ENCODE measurements around the gene BRAT1.

Gene BRAT1

GRCh38 chr7:2490181-2490651, 65.1 kb downstream of the BRAT1 start:
- H3K4me1 ChIP-seq (ENCODE audit: control insufficient read depth in 1 of 2, insufficient read depth in 1 of 2, low read depth in 1 of 2, low read length in 1 of 2), result no peaks in the 10 kb centered on the region
- H3K27me3 ChIP-seq, result peaks cover 28% of the 10 kb centered on the region
- no peak overlapping the region for H3K27ac ChIP-seq
- no peaks in the 10 kb centered on the region for H3K9me3 ChIP-seq
- TF ChIP-seq, protein P1, sequence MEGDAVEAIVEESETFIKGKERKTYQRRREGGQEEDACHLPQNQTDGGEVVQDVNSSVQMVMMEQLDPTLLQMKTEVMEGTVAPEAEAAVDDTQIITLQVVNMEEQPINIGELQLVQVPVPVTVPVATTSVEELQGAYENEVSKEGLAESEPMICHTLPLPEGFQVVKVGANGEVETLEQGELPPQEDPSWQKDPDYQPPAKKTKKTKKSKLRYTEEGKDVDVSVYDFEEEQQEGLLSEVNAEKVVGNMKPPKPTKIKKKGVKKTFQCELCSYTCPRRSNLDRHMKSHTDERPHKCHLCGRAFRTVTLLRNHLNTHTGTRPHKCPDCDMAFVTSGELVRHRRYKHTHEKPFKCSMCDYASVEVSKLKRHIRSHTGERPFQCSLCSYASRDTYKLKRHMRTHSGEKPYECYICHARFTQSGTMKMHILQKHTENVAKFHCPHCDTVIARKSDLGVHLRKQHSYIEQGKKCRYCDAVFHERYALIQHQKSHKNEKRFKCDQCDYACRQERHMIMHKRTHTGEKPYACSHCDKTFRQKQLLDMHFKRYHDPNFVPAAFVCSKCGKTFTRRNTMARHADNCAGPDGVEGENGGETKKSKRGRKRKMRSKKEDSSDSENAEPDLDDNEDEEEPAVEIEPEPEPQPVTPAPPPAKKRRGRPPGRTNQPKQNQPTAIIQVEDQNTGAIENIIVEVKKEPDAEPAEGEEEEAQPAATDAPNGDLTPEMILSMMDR (IDR thresholded peaks at IDR 0.05), result no peak
- H3K36me3 ChIP-seq, result no peaks in the 10 kb centered on the region
- no peak overlapping the region for H3K4me3 ChIP-seq (ENCODE audit: low read depth in 1 of 2, low read length in 1 of 2)

DNA sequence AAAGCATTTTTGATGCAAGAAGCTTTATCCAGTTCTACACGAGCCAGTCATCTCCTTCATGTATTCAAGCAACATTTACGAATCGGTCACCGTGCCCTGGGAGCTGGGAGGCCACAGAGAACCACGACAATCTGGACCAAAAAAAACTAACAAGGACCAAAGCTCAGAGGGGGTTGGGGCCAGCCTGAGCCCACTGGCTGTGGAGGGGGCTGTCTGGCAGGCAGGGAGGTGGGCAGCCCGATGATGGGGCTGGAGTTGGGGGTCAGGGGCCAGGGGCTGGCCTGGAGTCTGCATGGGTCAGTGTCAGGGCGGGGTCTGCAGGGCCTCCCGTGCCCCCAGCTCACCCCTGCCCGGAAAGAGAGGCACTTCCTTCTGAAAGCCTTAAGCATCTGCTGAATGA, 66.6 kb downstream of the BRAT1 start:
- TF ChIP-seq, protein P1 (IDR thresholded peaks at IDR 0.05), result no peak
- H3K27me3 ChIP-seq, result peaks cover 16% of the 10 kb centered on the region
- H3K4me3 ChIP-seq (ENCODE audit: low read depth in 1 of 2, low read length in 1 of 2), result no peak overlapping the region
- H3K4me1 ChIP-seq (ENCODE audit: control insufficient read depth in 1 of 2, insufficient read depth in 1 of 2, low read depth in 1 of 2, low read length in 1 of 2), result no peaks in the 10 kb centered on the region
- no peaks in the 10 kb centered on the region for H3K9me3 ChIP-seq
- H3K36me3 ChIP-seq, result no peaks in the 10 kb centered on the region
- H3K27ac ChIP-seq, result no peak overlapping the region

- TF ChIP-seq, protein P1 (IDR thresholded peaks at IDR 0.05), result no peak
- Histone ChIP-seq H3K4me1 (ENCODE audit: control insufficient read depth in 1 of 2, insufficient read depth in 1 of 2, low read depth in 1 of 2, low read length in 1 of 2) (no peaks in the 10 kb centered on the region), H3K9me3 (no peaks in the 10 kb centered on the region), H3K27me3 (peaks cover 12% of the 10 kb centered on the region), H3K4me3 (ENCODE audit: low read depth in 1 of 2, low read length in 1 of 2) (no peak overlapping the region), H3K27ac (no peak overlapping the region), H3K36me3 (no peaks in the 10 kb centered on the region)
These were observed 67.1 kb downstream of the BRAT1 start for GRCh38 chr7:2488272-2488645.
